Upper lobe of right lung (tissue), 1 donor: ENCODE data around the gene RFC1. TPM values are rescaled to one million over a fixed set of nuclear protein-coding genes. Genes with fewer than 3 reads are reported as not detected.

ENCODE experiments used
- ATAC-seq: fragments of 200-7000 bp; cut with Tn5 transposase; one replicate; pipeline ENCODE4 v1.9.1; 2020; ENCODE audit warnings: mild to moderate bottlenecking, moderate library complexity
- DNase-seq: peaks from one replicate; pipeline ENCODE4 v3.0.0-alpha.2; 2020
- H3K27ac ChIP-seq: fragments of 200-600 bp; one replicate; pipeline ENCODE4 v1.8.0; 2022
- H3K27me3 ChIP-seq: fragments of 200-600 bp; one replicate; pipeline ENCODE4 v1.8.0; 2022; ENCODE audit warnings: mild to moderate bottlenecking
- H3K36me3 ChIP-seq: fragments of 200-600 bp; one replicate; pipeline ENCODE4 v1.8.0; 2022
- H3K4me1 ChIP-seq: fragments of 200-600 bp; one replicate; pipeline ENCODE4 v1.8.0; 2022
- H3K4me3 ChIP-seq: fragments of 200-600 bp; one replicate; pipeline ENCODE4 v1.8.0; 2022; ENCODE audit warnings: mild to moderate bottlenecking
- H3K9me3 ChIP-seq: fragments of 200-600 bp; one replicate; pipeline ENCODE4 v1.8.0; 2022
- intact Hi-C: fragments of 100-400 bp; cut with DNase I; formaldehyde crosslinking; loops from one replicate; pipeline ENCODE4 v1.11.0; 2022
- total RNA-seq: library from RNA; stranded (reverse); fragmentation: NEBNext Ultra II Directional; extraction: Animal tissue kit (Norgen Biotek cat#: 25700); gene quantifications from one replicate; pipeline ENCODE4 v1.2.1, GENCODE V29; 2021
- TF ChIP-seq, protein P1 (sequence below): fragments of 200-600 bp; IDR thresholded peaks from one replicate; pipeline ENCODE4 v1.8.0; 2022; ENCODE audit warnings: antibody characterized with exemption
- donor health status: DM: no; HTN: yes; CAD: no; lungs with severe emphysema.

RFC1 gene
- total RNA-seq, 1 donor from 2014 or later: 55.5 TPM

DNA sequence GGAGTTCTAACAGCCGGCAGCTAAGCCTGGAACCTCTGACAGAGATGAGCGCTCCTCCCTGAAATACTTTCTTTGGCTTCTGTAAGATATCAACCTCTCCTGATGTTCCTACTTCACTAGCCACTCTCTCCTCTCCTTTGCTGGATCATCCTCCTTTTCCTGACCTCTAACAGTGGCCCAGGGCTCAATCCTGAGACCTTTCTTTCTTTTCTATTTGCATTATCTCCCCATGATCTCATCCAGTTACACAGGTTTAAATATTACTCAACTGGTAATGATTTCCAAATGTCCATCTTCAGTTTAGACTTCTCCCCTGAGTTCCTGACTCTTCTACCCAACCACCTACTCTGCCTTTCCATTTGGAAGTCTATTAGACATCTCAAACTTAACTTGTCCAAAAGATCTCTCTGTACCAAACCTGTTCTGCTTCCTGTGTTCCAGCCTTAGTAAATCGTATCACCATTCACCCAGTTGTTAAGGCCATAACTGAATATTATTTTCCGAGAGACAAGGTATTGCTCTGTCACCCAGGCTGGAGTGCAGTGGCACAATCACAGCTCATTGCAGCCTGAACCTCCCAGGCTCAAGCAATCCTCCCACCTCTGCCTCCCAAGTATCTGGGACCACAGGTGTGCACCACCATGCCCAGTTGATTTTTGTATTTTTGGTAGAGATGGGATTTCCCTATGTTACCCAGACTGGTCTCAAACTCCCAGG lies 41.1 kb downstream of the RFC1 start:
- DNase-seq: no peak
- Histone ChIP-seq H3K36me3 (peaks cover 53% of the 10 kb centered on the region), H3K9me3 (no peaks in the 10 kb centered on the region), H3K27ac (no peak overlapping the region), H3K4me1 (no peaks in the 10 kb centered on the region), H3K27me3 (no peaks in the 10 kb centered on the region), H3K4me3 (no peak overlapping the region)
- no peak for ATAC-seq
- TF ChIP-seq, protein P1, sequence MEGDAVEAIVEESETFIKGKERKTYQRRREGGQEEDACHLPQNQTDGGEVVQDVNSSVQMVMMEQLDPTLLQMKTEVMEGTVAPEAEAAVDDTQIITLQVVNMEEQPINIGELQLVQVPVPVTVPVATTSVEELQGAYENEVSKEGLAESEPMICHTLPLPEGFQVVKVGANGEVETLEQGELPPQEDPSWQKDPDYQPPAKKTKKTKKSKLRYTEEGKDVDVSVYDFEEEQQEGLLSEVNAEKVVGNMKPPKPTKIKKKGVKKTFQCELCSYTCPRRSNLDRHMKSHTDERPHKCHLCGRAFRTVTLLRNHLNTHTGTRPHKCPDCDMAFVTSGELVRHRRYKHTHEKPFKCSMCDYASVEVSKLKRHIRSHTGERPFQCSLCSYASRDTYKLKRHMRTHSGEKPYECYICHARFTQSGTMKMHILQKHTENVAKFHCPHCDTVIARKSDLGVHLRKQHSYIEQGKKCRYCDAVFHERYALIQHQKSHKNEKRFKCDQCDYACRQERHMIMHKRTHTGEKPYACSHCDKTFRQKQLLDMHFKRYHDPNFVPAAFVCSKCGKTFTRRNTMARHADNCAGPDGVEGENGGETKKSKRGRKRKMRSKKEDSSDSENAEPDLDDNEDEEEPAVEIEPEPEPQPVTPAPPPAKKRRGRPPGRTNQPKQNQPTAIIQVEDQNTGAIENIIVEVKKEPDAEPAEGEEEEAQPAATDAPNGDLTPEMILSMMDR: no peak
- intact Hi-C loops: no loop called here

DNA sequence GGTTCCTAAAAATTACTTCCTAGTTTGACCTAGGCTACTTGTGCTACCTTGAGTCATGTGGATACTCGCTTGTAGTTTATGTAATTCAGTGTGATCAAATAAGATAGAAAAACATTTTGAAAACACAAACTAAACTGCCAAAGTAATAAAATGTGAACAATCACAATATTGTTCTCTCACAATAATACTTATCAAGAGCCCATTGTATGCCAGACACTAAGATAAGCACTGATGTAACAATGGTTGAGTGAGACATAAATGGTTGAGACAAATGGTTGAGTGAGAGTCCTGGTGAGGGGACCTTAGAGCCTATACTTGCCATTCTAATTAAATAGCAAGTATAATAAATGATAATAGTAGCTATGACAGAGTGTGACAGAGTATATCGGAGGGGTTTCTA lies 41.7 kb downstream of the RFC1 start:
- no peaks in the 10 kb centered on the region for H3K9me3 ChIP-seq
- no peaks in the 10 kb centered on the region for H3K4me1 ChIP-seq
- TF ChIP-seq, protein P1: no peak
- no peak for ATAC-seq
- intact Hi-C loops: no loop called here
- no peak overlapping the region for H3K4me3 ChIP-seq
- H3K36me3 ChIP-seq: peaks cover 59% of the 10 kb centered on the region
- no peaks in the 10 kb centered on the region for H3K27me3 ChIP-seq
- no peak overlapping the region for H3K27ac ChIP-seq
- no peak for DNase-seq

DNA sequence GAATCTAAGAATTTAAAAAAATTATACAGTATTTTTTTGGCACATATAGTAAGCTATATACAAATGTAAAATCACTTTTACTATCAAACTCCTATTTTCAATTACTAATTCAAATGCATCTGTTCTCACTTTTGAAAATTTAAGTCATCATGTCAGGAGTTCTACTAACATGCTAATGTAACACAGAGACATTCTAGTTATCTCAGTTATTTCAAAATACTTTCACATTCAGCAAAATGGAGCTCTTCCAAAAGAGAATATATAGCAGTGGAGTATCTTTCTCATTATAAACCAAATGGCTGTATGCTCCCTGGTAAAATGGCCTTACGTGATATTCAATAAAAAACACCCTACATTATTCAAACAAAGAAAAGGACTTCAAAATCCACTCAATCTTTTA lies 42.3 kb downstream of the RFC1 start:
- DNase-seq (no peak), ATAC-seq (no peak)
- Histone ChIP-seq H3K9me3 (no peaks in the 10 kb centered on the region), H3K27me3 (no peaks in the 10 kb centered on the region), H3K4me3 (no peak overlapping the region), H3K27ac (no peak overlapping the region), H3K36me3 (peaks cover 65% of the 10 kb centered on the region), H3K4me1 (no peaks in the 10 kb centered on the region)
- intact Hi-C loops: no loop called here
- TF ChIP-seq, protein P1: no peak

DNA sequence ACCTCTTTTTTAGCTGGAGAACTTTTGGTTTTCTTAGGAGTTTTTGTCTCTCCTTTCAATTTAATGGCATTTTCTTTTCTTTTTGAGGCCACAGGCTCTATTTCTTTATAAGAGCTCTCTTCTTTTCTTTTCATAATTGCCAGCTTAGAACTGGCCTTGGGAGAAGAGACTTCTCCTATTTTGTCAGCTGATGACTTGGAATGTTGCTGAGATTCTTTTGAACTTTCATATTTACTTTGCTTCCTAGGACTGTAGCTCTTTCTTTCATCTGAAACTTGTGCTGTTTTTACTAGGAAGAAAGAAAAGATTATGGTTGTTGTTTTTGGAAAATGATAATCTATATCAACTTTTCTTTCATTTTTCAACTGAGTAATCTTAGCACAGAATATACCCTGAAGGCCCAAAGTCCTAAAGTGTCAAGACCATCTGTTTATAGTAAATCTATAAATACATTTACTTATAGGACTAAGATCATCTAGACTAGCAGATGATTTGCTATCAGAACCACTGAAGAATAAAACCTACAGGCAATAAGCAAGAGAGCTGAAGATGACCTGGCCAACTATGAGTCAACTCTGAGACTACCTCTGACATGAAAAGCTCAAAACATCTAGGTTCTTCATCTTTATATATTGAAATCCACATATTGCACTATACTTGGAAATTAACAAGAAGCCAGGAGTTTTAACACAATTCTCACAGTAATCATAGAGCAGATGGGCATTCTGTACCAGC lies 45.6 kb downstream of the RFC1 start:
- no peak overlapping the region for H3K27ac ChIP-seq
- no peaks in the 10 kb centered on the region for H3K4me1 ChIP-seq
- H3K36me3 ChIP-seq: peaks cover 75% of the 10 kb centered on the region
- intact Hi-C loops: no loop called here
- no peaks in the 10 kb centered on the region for H3K9me3 ChIP-seq
- TF ChIP-seq, protein P1: no peak
- H3K4me3 ChIP-seq: no peak overlapping the region
- no peak for DNase-seq
- no peaks in the 10 kb centered on the region for H3K27me3 ChIP-seq
- no peak for ATAC-seq

DNA sequence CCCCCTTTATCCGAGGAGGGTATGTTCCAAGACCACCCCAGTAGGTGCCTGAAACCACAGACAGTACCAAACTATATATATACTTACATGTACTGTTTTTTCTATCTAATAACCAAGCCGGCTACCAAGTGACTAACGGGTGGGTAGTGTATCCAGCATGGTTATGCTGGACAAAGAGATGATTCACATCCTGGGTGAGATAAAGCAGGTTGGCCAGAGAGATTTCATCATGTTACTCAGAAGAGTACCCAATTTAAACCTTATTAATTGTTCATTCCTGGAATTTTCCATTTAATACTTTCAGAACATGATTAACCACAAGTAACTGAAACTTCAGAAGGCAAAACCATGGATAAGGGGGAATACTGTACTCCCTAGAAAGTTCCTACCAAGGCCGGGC lies 46.5 kb downstream of the RFC1 start:
- H3K4me1 ChIP-seq: no peaks in the 10 kb centered on the region
- intact Hi-C loops: no loop called here
- H3K27ac ChIP-seq: no peak overlapping the region
- no peaks in the 10 kb centered on the region for H3K27me3 ChIP-seq
- TF ChIP-seq, protein P1: no peak
- H3K4me3 ChIP-seq: no peak overlapping the region
- H3K36me3 ChIP-seq: peaks cover 68% of the 10 kb centered on the region
- ATAC-seq: no peak
- H3K9me3 ChIP-seq: no peaks in the 10 kb centered on the region
- DNase-seq: no peak
